Astrocyte (in vitro differentiated cells and primary cell): ENCODE results near the gene PRKAG2. TPM values are rescaled to one million over a fixed set of nuclear protein-coding genes. Genes with fewer than 3 reads are reported as not detected.

ENCODE experiments used
- DNase-seq: peaks from one replicate; pipeline ENCODE4 v3.0.0-alpha.2; 2010; ENCODE audit warnings: low read depth
- FAIRE-seq: peaks from 2 replicates; lab custom pipeline; 2011; peaks lifted over from hg19 to GRCh38; lab: Jason Lieb, UNC
- H2AFZ ChIP-seq: 2 replicates; pipeline ENCODE4 v1.6.0; 2012; ENCODE audit warnings: low read depth, low read length, inconsistent platforms
- H3K27ac ChIP-seq: 2 replicates; pipeline ENCODE4 v1.5.1; 2011; ENCODE audit warnings: low read depth, low read length, inconsistent platforms
- H3K27me3 ChIP-seq: 2 replicates; pipeline ENCODE4 v1.6.0; 2011; ENCODE audit warnings: low read length, inconsistent platforms; ENCODE audit not compliant: insufficient read depth
- H3K36me3 ChIP-seq: 2 replicates; pipeline ENCODE4 v1.5.1; 2011; ENCODE audit warnings: low read length, inconsistent platforms; ENCODE audit not compliant: insufficient read depth
- H3K4me1 ChIP-seq: 2 replicates; pipeline ENCODE4 v1.5.1; 2011; ENCODE audit warnings: low read length, inconsistent platforms; ENCODE audit not compliant: insufficient read depth
- H3K4me2 ChIP-seq: 2 replicates; pipeline ENCODE4 v1.6.0; 2012; ENCODE audit warnings: low read length, inconsistent platforms
- H3K4me3 ChIP-seq: 2 replicates; pipeline ENCODE4 v1.5.1; 2011; ENCODE audit warnings: low read depth, mild to moderate bottlenecking, low read length, inconsistent platforms; ENCODE audit not compliant: insufficient read depth
- H3K79me2 ChIP-seq: 2 replicates; pipeline ENCODE4 v1.6.0; 2012; ENCODE audit warnings: mild to moderate bottlenecking, low read length, inconsistent platforms; ENCODE audit not compliant: insufficient read depth
- H3K9ac ChIP-seq: 2 replicates; pipeline ENCODE4 v1.6.0; 2012; ENCODE audit warnings: mild to moderate bottlenecking, low read length, inconsistent platforms
- H3K9me3 ChIP-seq: 2 replicates; pipeline ENCODE4 v1.5.1; 2012; ENCODE audit warnings: low read depth, mild to moderate bottlenecking, low read length, inconsistent platforms; ENCODE audit not compliant: insufficient read depth
- H4K20me1 ChIP-seq: 2 replicates; pipeline ENCODE4 v1.6.0; 2012; ENCODE audit warnings: low read length, inconsistent platforms; ENCODE audit not compliant: insufficient read depth
- H3K27ac Mint-ChIP-seq: one replicate; pipeline ENCODE4 v1.8.0; 2021; ENCODE audit warnings: mild to moderate bottlenecking, mixed read lengths; ENCODE audit not compliant: unreplicated experiment
- H3K27me3 Mint-ChIP-seq: one replicate; pipeline ENCODE4 v1.8.0; 2021; ENCODE audit warnings: low read depth, mixed read lengths; ENCODE audit not compliant: unreplicated experiment
- H3K36me3 Mint-ChIP-seq: one replicate; pipeline ENCODE4 v1.8.0; 2021; ENCODE audit warnings: low read depth, mixed read lengths; ENCODE audit not compliant: unreplicated experiment
- H3K4me1 Mint-ChIP-seq: one replicate; pipeline ENCODE4 v1.8.0; 2021; ENCODE audit warnings: low read depth, mixed read lengths; ENCODE audit not compliant: unreplicated experiment
- H3K4me3 Mint-ChIP-seq: one replicate; pipeline ENCODE4 v1.8.0; 2021; ENCODE audit warnings: mild to moderate bottlenecking, moderate library complexity, mixed read lengths; ENCODE audit not compliant: unreplicated experiment
- H3K9me3 Mint-ChIP-seq: one replicate; pipeline ENCODE4 v1.8.0; 2021; ENCODE audit warnings: mild to moderate bottlenecking, mixed read lengths; ENCODE audit not compliant: unreplicated experiment
- CTCF ChIP-seq: IDR thresholded peaks from 2 replicates; pipeline ENCODE4 v1.5.1; 2011; ENCODE audit warnings: low read depth, mild to moderate bottlenecking, inconsistent platforms, low read length, moderate library complexity; ENCODE audit not compliant: insufficient read depth
- EZH2 ChIP-seq: IDR thresholded peaks from 2 replicates; pipeline ENCODE4 v1.6.1; 2012; ENCODE audit warnings: mild to moderate bottlenecking, low read length, inconsistent platforms; ENCODE audit not compliant: insufficient read depth
- total RNA-seq: library from RNA; stranded (reverse); gene quantifications from 2 replicates; pipeline ENCODE4 v1.2.1, GENCODE V29; 2021

PRKAG2 gene
- total RNA-seq, 1 donor from 2014 or later = 40.7 TPM

GRCh38 chr7:151851782-151852181, 25.1 kb downstream of the PRKAG2 start:
- DNase-seq = no peak
- H3K4me1 Mint-ChIP-seq = no peaks in the 10 kb centered on the region

GRCh38 chr7:151851145-151851751, 25.7 kb downstream of the PRKAG2 start:
- Mint-ChIP-seq H3K36me3 (no peaks in the 10 kb centered on the region), H3K4me1 (no peaks in the 10 kb centered on the region), H3K27me3 (peaks cover 30% of the 10 kb centered on the region), H3K9me3 (no peaks in the 10 kb centered on the region), H3K4me3 (no peak overlapping the region), H3K27ac (no peak overlapping the region)
- Histone ChIP-seq H3K4me1 (peaks cover 3% of the 10 kb centered on the region), H3K79me2 (no peaks in the 10 kb centered on the region), H3K4me3 (no peak overlapping the region), H3K27ac (no peak overlapping the region), H3K9me3 (no peaks in the 10 kb centered on the region), H3K9ac (no peak overlapping the region), H3K36me3 (no peaks in the 10 kb centered on the region), H3K4me2 (no peak overlapping the region), H2AFZ (no peak overlapping the region), H3K27me3 (peaks cover 7% of the 10 kb centered on the region), H4K20me1 (no peaks in the 10 kb centered on the region)
- DNase-seq (no peak), FAIRE-seq (no peak)
- TF ChIP-seq CTCF (no peak), EZH2 (no peak)

More at GRCh38 chr7:151851782-151852181, 25.1 kb downstream of the PRKAG2 start:
- Histone ChIP-seq H3K27me3 (peaks cover 12% of the 10 kb centered on the region), H3K27ac (no peak overlapping the region), H3K4me1 (peaks cover 3% of the 10 kb centered on the region), H3K36me3 (no peaks in the 10 kb centered on the region), H2AFZ (no peak overlapping the region), H3K79me2 (no peaks in the 10 kb centered on the region), H3K9me3 (no peaks in the 10 kb centered on the region), H4K20me1 (no peaks in the 10 kb centered on the region), H3K4me3 (no peak overlapping the region), H3K9ac (no peak overlapping the region), H3K4me2 (no peak overlapping the region)
- no peak overlapping the region for H3K4me3 Mint-ChIP-seq
- no peak for FAIRE-seq
- no peak for TF ChIP-seq EZH2
- no peak for TF ChIP-seq CTCF
- H3K36me3 Mint-ChIP-seq = no peaks in the 10 kb centered on the region
- peaks cover 32% of the 10 kb centered on the region for H3K27me3 Mint-ChIP-seq
- H3K9me3 Mint-ChIP-seq = no peaks in the 10 kb centered on the region
- H3K27ac Mint-ChIP-seq = no peak overlapping the region

DNA sequence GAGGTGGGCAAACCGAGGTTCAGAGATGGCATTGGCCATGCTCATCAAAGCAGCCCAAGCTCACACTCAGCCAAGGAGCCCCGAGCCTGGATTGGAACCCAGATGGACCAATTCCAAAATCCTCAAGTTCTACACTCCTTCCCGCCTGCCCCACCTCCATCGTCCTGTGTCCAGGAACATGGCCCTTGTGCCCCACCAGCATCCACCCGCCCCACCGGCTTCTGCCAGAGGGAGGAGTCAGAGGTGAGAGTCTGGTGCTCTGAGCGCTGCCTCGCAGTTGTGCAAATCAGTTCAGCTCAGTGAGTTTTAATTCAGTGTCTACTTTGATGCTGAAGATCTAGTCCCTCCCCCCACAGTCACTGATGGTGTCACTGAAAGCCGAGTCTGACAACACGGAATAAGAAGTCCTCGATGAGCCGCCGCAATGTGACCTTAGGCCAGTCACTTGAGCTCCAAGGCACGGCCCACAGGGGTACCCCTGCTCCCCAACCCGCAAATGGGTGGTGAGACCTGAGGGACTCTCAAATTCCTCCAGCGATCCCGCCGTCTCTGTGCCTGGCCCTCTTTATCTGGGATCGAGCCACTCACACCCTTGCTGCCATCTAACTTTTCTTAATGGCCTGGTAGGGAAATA, 26.3 kb downstream of the PRKAG2 start:
- no peaks in the 10 kb centered on the region for H3K9me3 ChIP-seq
- H4K20me1 ChIP-seq = no peaks in the 10 kb centered on the region
- H3K36me3 Mint-ChIP-seq = no peaks in the 10 kb centered on the region
- no peak overlapping the region for H2AFZ ChIP-seq
- no peaks in the 10 kb centered on the region for H3K36me3 ChIP-seq
- H3K27ac Mint-ChIP-seq = no peak overlapping the region
- TF ChIP-seq EZH2 (no peak), CTCF (no peak)
- no peak overlapping the region for H3K4me3 ChIP-seq
- H3K9ac ChIP-seq = no peak overlapping the region
- H3K9me3 Mint-ChIP-seq = no peaks in the 10 kb centered on the region
- H3K27me3 Mint-ChIP-seq = peaks cover 32% of the 10 kb centered on the region
- no peaks in the 10 kb centered on the region for H3K79me2 ChIP-seq
- H3K27ac ChIP-seq = no peak overlapping the region
- H3K4me1 Mint-ChIP-seq = no peaks in the 10 kb centered on the region
- FAIRE-seq = no peak
- peaks cover 7% of the 10 kb centered on the region for H3K27me3 ChIP-seq
- H3K4me3 Mint-ChIP-seq = no peak overlapping the region
- H3K4me1 ChIP-seq = peaks cover 3% of the 10 kb centered on the region
- DNase-seq = no peak
- H3K4me2 ChIP-seq = no peak overlapping the region
